D721Med (cell line): ENCODE results near the gene SNRNP70.

Source experiments
- DNase-seq: peaks from one replicate; pipeline ENCODE4 v3.0.0; 2011; ENCODE audit warnings: low spot score; ENCODE audit not compliant: insufficient read length
- FAIRE-seq: peaks from 2 replicates; lab custom pipeline; 2011; peaks lifted over from hg19 to GRCh38; lab: Jason Lieb, UNC
- TF ChIP-seq, protein P1 (sequence below): IDR thresholded peaks from 2 replicates; pipeline ENCODE4 v1.5.1; 2012; ENCODE audit warnings: mild to moderate bottlenecking, control low read depth; ENCODE audit not compliant: insufficient read depth; ENCODE audit errors: missing control alignments

SNRNP70 gene

DNA sequence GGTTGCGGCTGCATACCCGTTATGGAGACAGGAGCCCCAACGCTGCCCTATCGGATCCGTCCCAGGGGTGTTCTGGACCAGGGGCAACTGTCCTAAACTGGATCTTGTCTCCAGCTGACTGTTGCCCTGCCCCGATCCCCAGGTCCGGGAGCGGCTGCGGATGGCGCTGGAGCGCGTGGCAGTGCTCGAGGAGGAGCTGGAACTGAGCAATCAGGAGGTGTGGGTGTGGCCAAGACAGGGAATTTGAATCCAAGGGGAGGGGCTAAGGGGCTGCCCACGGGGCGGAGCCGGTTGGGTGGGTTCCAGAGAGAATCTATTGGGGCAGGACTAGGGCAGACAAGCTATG, 44.0 kb downstream of the SNRNP70 start:
- FAIRE-seq (no peak), DNase-seq (no peak)
- TF ChIP-seq, protein P1, sequence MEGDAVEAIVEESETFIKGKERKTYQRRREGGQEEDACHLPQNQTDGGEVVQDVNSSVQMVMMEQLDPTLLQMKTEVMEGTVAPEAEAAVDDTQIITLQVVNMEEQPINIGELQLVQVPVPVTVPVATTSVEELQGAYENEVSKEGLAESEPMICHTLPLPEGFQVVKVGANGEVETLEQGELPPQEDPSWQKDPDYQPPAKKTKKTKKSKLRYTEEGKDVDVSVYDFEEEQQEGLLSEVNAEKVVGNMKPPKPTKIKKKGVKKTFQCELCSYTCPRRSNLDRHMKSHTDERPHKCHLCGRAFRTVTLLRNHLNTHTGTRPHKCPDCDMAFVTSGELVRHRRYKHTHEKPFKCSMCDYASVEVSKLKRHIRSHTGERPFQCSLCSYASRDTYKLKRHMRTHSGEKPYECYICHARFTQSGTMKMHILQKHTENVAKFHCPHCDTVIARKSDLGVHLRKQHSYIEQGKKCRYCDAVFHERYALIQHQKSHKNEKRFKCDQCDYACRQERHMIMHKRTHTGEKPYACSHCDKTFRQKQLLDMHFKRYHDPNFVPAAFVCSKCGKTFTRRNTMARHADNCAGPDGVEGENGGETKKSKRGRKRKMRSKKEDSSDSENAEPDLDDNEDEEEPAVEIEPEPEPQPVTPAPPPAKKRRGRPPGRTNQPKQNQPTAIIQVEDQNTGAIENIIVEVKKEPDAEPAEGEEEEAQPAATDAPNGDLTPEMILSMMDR, result no peak

GRCh38 chr19:49130325-49130724, 45.1 kb downstream of the SNRNP70 start:
- FAIRE-seq (no peak), DNase-seq (no peak)
- TF ChIP-seq, protein P1, result no peak

- FAIRE-seq (no peak), DNase-seq (no peak)
- TF ChIP-seq, protein P1, result no peak
Measured at GRCh38 chr19:49132974-49133609, 47.8 kb downstream of the SNRNP70 start.

GRCh38 chr19:49133621-49134454, 48.6 kb downstream of the SNRNP70 start:
- DNase-seq, result no peak
- FAIRE-seq, result no peak
- TF ChIP-seq, protein P1, result no peak

DNA sequence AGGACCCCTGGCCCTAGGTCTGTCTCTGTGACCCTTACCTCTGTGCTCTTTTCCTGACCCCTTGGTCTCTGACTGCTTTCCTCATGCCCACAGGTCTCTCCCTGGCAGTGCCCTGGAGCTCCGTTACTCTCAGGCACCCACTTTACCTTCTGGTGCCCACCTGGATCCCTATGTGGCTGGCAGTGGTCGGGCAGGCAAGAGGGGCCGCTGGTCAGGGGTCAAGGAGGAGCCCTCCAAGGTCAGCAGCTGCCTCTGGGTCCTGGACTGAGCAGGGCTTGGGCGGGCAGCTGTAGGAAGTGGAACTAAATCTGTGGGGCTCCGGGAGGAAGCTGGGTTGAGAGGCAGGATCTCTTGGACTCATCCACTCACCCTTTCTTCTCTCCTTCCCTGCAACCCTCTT, 50.4 kb downstream of the SNRNP70 start:
- FAIRE-seq (no peak), DNase-seq (no peak)
- TF ChIP-seq, protein P1, result no peak

DNA sequence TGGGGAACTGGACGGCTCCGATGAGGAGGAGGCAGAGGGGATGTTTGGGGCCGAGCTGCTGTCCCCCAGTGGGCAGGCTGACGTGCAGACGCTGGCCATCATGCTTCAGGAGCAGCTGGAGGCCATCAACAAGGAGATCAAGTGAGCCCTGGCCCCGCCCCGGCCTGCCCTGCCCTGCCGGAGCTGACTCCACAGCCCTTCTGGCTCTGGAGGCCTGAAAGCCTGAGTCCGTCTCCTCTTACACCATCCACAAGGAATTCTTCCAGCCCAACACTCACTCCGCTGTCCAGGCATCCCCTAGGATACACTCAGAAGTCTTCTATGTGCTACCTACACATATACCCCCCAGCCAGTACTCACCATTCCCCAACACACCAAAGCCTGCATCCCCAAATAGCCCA, 51.5 kb downstream of the SNRNP70 start:
- TF ChIP-seq, protein P1, result no peak
- DNase-seq (no peak), FAIRE-seq (no peak)

- DNase-seq, result no peak
- FAIRE-seq, result no peak
- TF ChIP-seq, protein P1, result no peak
Measured at GRCh38 chr19:49140951-49141350, 55.7 kb downstream of the SNRNP70 start.
